ENCODE measurements around the gene KCNT2.

The KCNT2 gene

GRCh38 chr1:196405839-196406238 lies 202.4 kb downstream of the KCNT2 start:
- Histone ChIP-seq H2AFZ (ENCODE audit: low read depth, low read length) (no peak overlapping the region), H2AK5ac (ENCODE audit: low read length, severe bottlenecking) (peak overlapping the region; percentile 56), H2BK120ac (ENCODE audit: low read depth, low read length) (no peak overlapping the region), H3K27ac (ENCODE audit: low read length, poor library complexity, severe bottlenecking) (no peak overlapping the region), H3K9me3 (ENCODE audit: control insufficient read depth, low read length) (no peaks in the 10 kb centered on the region), H3K4me2 (ENCODE audit: low read length, poor library complexity, severe bottlenecking) (no peak overlapping the region), H3K79me1 (replicated peaks; ENCODE audit: low read length, poor library complexity, severe bottlenecking) (no peaks in the 10 kb centered on the region), H3K4me1 (ENCODE audit: control insufficient read depth, insufficient read depth, low read depth, low read length) (no peaks in the 10 kb centered on the region), H3K27me3 (ENCODE audit: control insufficient read depth in 1 of 2, insufficient read depth in 1 of 2, low read length in 2 of 2) (no peaks in the 10 kb centered on the region), H3K23ac (ENCODE audit: low read length in 2 of 2) (no peak overlapping the region), H3K4me3 (ENCODE audit: insufficient read depth in 1 of 2, low read depth in 1 of 2, low read length in 2 of 2) (no peak overlapping the region), H2BK15ac (ENCODE audit: low read depth, poor library complexity, severe bottlenecking) (no peak overlapping the region), H3K14ac (ENCODE audit: low read length in 2 of 2) (no peak overlapping the region), H2BK12ac (ENCODE audit: low read length in 2 of 2) (no peak overlapping the region), H2BK5ac (ENCODE audit: low read depth, low read length, poor library complexity, severe bottlenecking) (no peak overlapping the region), H3K9ac (ENCODE audit: low read length) (no peak overlapping the region), H4K8ac (ENCODE audit: low read length) (no peak overlapping the region), H3K4ac (ENCODE audit: low read depth in 1 of 2, low read length in 2 of 2) (no peak overlapping the region), H3K18ac (ENCODE audit: low read depth in 1 of 2, low read length in 2 of 2) (no peak overlapping the region), H4K91ac (ENCODE audit: low read length) (no peak overlapping the region), H3K36me3 (ENCODE audit: control insufficient read depth in 1 of 2, insufficient read depth in 2 of 2, low read depth in 1 of 2, low read length in 2 of 2) (no peaks in the 10 kb centered on the region)
- no CpG with 5 or more reads among the region's 2 CpGs for WGBS
- DNase-seq = no peak

- H3K79me1 ChIP-seq (replicated peaks; ENCODE audit: low read length, poor library complexity, severe bottlenecking) = peaks cover 2% of the 10 kb centered on the region
- H3K36me3 ChIP-seq (ENCODE audit: control insufficient read depth in 1 of 2, insufficient read depth in 2 of 2, low read depth in 1 of 2, low read length in 2 of 2) = no peaks in the 10 kb centered on the region
- no peaks in the 10 kb centered on the region for H3K27me3 ChIP-seq (ENCODE audit: control insufficient read depth in 1 of 2, insufficient read depth in 1 of 2, low read length in 2 of 2)
- no peak overlapping the region for H3K9ac ChIP-seq (ENCODE audit: low read length)
- H2AFZ ChIP-seq (ENCODE audit: low read depth, low read length) = no peak overlapping the region
- no peak overlapping the region for H3K4me2 ChIP-seq (ENCODE audit: low read length, poor library complexity, severe bottlenecking)
- 87% methylated on average over 6 of the region's 7 CpGs for WGBS
- H3K14ac ChIP-seq (ENCODE audit: low read length in 2 of 2) = no peak overlapping the region
- no peak overlapping the region for H3K27ac ChIP-seq (ENCODE audit: low read length, poor library complexity, severe bottlenecking)
- no peak overlapping the region for H4K8ac ChIP-seq (ENCODE audit: low read length)
- H2BK5ac ChIP-seq (ENCODE audit: low read depth, low read length, poor library complexity, severe bottlenecking) = no peak overlapping the region
- peak overlapping the region in 1 of 2 experiments; percentile 89 for H2BK12ac ChIP-seq (ENCODE audit: low read length in 2 of 2)
- no peak for DNase-seq
- H3K23ac ChIP-seq (ENCODE audit: low read length in 2 of 2) = no peak overlapping the region
- H3K4ac ChIP-seq (ENCODE audit: low read depth in 1 of 2, low read length in 2 of 2) = no peak overlapping the region
- no peak overlapping the region for H2BK15ac ChIP-seq (ENCODE audit: low read depth, poor library complexity, severe bottlenecking)
- H3K18ac ChIP-seq (ENCODE audit: low read depth in 1 of 2, low read length in 2 of 2) = no peak overlapping the region
- H4K91ac ChIP-seq (ENCODE audit: low read length) = no peak overlapping the region
- H2BK120ac ChIP-seq (ENCODE audit: low read depth, low read length) = no peak overlapping the region
- no peaks in the 10 kb centered on the region for H3K9me3 ChIP-seq (ENCODE audit: control insufficient read depth, low read length)
- no peak overlapping the region for H3K4me3 ChIP-seq (ENCODE audit: insufficient read depth in 1 of 2, low read depth in 1 of 2, low read length in 2 of 2)
- H2AK5ac ChIP-seq (ENCODE audit: low read length, severe bottlenecking) = no peak overlapping the region
- no peaks in the 10 kb centered on the region for H3K4me1 ChIP-seq (ENCODE audit: control insufficient read depth, insufficient read depth, low read depth, low read length)
These were observed 204.2 kb downstream of the KCNT2 start for GRCh38 chr1:196403803-196404690.

- Histone ChIP-seq H2AK5ac (ENCODE audit: low read length, severe bottlenecking) (no peak overlapping the region), H2BK12ac (ENCODE audit: low read length in 2 of 2) (no peak overlapping the region), H3K18ac (ENCODE audit: low read depth in 1 of 2, low read length in 2 of 2) (no peak overlapping the region), H2BK15ac (ENCODE audit: low read depth, poor library complexity, severe bottlenecking) (no peak overlapping the region), H2BK5ac (ENCODE audit: low read depth, low read length, poor library complexity, severe bottlenecking) (no peak overlapping the region), H3K4me2 (ENCODE audit: low read length, poor library complexity, severe bottlenecking) (no peak overlapping the region), H3K9me3 (ENCODE audit: control insufficient read depth, low read length) (no peaks in the 10 kb centered on the region), H4K8ac (ENCODE audit: low read length) (no peak overlapping the region), H3K79me1 (replicated peaks; ENCODE audit: low read length, poor library complexity, severe bottlenecking) (peaks cover 2% of the 10 kb centered on the region), H3K27ac (ENCODE audit: low read length, poor library complexity, severe bottlenecking) (no peak overlapping the region), H3K27me3 (ENCODE audit: control insufficient read depth in 1 of 2, insufficient read depth in 1 of 2, low read length in 2 of 2) (no peaks in the 10 kb centered on the region), H3K23ac (ENCODE audit: low read length in 2 of 2) (no peak overlapping the region), H3K4me3 (ENCODE audit: insufficient read depth in 1 of 2, low read depth in 1 of 2, low read length in 2 of 2) (no peak overlapping the region), H3K4ac (ENCODE audit: low read depth in 1 of 2, low read length in 2 of 2) (no peak overlapping the region), H3K36me3 (ENCODE audit: control insufficient read depth in 1 of 2, insufficient read depth in 2 of 2, low read depth in 1 of 2, low read length in 2 of 2) (no peaks in the 10 kb centered on the region), H4K91ac (ENCODE audit: low read length) (no peak overlapping the region), H2AFZ (ENCODE audit: low read depth, low read length) (no peak overlapping the region), H3K14ac (ENCODE audit: low read length in 2 of 2) (no peak overlapping the region), H2BK120ac (ENCODE audit: low read depth, low read length) (no peak overlapping the region), H3K9ac (ENCODE audit: low read length) (no peak overlapping the region), H3K4me1 (ENCODE audit: control insufficient read depth, insufficient read depth, low read depth, low read length) (no peaks in the 10 kb centered on the region)
- no peak for DNase-seq
These were observed 206.3 kb downstream of the KCNT2 start for GRCh38 chr1:196401891-196402290.

GRCh38 chr1:196401452-196401833 lies 206.8 kb downstream of the KCNT2 start:
- Histone ChIP-seq H2BK120ac (ENCODE audit: low read depth, low read length) (no peak overlapping the region), H3K23ac (ENCODE audit: low read length in 2 of 2) (no peak overlapping the region), H3K4me3 (ENCODE audit: insufficient read depth in 1 of 2, low read depth in 1 of 2, low read length in 2 of 2) (peak overlapping the region in 1 of 2 experiments; percentile 34), H3K4me1 (ENCODE audit: control insufficient read depth, insufficient read depth, low read depth, low read length) (no peaks in the 10 kb centered on the region), H4K8ac (ENCODE audit: low read length) (no peak overlapping the region), H2BK5ac (ENCODE audit: low read depth, low read length, poor library complexity, severe bottlenecking) (no peak overlapping the region), H4K91ac (ENCODE audit: low read length) (no peak overlapping the region), H2AK5ac (ENCODE audit: low read length, severe bottlenecking) (no peak overlapping the region), H2BK15ac (ENCODE audit: low read depth, poor library complexity, severe bottlenecking) (no peak overlapping the region), H3K14ac (ENCODE audit: low read length in 2 of 2) (no peak overlapping the region), H3K9me3 (ENCODE audit: control insufficient read depth, low read length) (no peaks in the 10 kb centered on the region), H2AFZ (ENCODE audit: low read depth, low read length) (no peak overlapping the region), H3K4ac (ENCODE audit: low read depth in 1 of 2, low read length in 2 of 2) (no peak overlapping the region), H3K36me3 (ENCODE audit: control insufficient read depth in 1 of 2, insufficient read depth in 2 of 2, low read depth in 1 of 2, low read length in 2 of 2) (no peaks in the 10 kb centered on the region), H3K27ac (ENCODE audit: low read length, poor library complexity, severe bottlenecking) (no peak overlapping the region), H3K27me3 (ENCODE audit: control insufficient read depth in 1 of 2, insufficient read depth in 1 of 2, low read length in 2 of 2) (no peaks in the 10 kb centered on the region), H3K4me2 (ENCODE audit: low read length, poor library complexity, severe bottlenecking) (no peak overlapping the region), H3K79me1 (replicated peaks; ENCODE audit: low read length, poor library complexity, severe bottlenecking) (peaks cover 2% of the 10 kb centered on the region), H3K9ac (ENCODE audit: low read length) (peak overlapping the region; percentile 48), H3K18ac (ENCODE audit: low read depth in 1 of 2, low read length in 2 of 2) (no peak overlapping the region), H2BK12ac (ENCODE audit: low read length in 2 of 2) (no peak overlapping the region)
- no peak for DNase-seq
- WGBS = no CpG with 5 or more reads among the region's 1 CpG

All from mesenchymal stem cell (in vitro differentiated cells and primary cell).